AG08396 (cell line): ENCODE results near the gene PRDM5.

Source experiments
- DNase-seq: peaks from one replicate; pipeline ENCODE4 v3.0.0; 2012; ENCODE audit warnings: low spot score, mixed read lengths

Gene PRDM5

DNA sequence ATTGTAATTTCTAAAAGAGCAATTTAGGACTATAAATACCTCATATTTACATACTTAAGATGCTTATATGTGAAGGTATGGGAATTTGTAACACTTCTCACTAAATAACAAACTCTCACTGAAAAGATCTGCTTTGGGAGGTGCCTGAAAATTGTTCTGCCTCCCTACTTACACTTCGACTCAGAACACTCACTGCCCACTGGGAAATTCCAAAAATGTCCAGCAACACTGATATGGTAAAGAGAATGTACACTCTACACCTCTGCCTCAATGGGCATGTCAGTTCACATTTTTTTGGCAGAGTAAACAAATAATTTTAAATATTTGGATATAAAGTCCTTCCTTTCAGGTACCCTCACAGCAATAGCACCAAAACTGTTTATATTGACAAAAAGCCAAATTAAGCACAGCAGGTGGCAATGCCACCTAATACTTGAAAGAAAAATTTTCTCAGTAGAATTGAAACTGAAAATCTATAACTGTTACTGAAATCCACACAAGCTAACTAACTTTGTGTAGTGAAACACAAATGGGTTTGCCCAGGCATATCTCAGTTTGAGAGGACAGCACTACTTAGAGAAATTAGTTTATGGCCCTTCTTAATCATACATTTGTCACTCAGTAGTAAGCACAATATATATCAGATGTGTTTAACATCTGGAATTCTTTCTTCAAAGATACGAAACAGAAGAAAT, 67.1 kb downstream of the PRDM5 start:
- no peak for DNase-seq

DNA sequence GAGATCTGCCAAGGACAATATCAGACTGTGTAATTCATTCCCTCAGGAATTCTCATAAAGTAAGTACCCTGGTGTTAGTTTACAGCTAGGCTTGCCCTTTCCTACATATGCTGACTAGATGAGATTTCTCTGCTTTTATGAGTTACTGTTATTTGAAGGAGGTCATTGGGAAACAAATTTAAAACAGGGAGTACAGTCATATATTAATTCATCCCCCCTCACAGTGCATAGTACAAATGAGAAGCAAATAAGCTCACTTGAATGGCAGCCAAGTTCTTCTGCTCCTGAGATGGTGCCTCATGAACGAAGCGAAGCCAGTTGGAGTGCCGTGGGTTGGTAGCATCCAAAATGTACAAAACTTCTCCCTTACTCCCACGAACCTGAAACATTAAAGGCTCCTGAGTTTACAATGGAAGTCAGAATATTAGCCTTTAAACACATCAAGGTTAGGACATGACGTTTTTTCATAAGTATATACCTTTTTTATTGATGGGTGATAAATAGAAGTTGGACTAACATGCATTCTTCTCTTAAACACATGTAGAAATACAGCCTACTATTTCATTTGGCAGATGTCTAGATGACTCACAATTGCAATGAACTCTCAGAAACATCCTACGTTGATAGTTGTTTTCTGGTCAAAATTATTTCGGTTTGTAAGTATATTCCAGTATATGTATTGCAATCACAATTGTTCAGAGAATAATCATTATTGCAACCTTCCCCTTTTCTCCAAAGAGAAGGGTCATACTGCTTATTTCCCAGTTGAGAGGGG, 69.2 kb downstream of the PRDM5 start:
- no peak for DNase-seq

DNA sequence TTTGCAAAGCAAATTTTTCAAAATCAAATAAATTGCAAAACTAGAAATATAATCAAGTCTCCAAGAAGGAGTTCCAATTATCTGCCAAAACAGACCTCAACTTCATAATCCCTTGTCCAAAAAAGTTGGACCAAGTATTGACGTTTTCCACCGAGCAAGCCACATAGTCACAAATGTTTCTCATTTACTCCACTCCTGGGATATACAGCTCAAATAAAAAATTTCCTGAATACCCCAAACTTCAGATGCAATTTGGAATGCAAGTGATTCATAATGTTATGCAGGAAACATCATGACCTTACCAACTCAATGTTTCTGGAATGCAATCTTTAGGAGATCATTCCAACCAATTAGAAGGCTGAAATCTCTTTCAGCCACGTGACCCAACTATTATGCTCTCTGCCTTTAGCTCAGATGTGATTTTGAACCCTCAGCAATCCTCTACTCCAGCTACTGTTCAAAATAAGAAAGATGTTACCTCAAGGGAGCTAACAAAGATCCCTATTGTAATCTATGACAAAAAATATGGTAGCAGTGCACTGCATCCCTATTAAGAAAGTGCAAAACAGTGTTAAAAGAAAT, 72.4 kb downstream of the PRDM5 start:
- peak; percentile 48 for DNase-seq

DNA sequence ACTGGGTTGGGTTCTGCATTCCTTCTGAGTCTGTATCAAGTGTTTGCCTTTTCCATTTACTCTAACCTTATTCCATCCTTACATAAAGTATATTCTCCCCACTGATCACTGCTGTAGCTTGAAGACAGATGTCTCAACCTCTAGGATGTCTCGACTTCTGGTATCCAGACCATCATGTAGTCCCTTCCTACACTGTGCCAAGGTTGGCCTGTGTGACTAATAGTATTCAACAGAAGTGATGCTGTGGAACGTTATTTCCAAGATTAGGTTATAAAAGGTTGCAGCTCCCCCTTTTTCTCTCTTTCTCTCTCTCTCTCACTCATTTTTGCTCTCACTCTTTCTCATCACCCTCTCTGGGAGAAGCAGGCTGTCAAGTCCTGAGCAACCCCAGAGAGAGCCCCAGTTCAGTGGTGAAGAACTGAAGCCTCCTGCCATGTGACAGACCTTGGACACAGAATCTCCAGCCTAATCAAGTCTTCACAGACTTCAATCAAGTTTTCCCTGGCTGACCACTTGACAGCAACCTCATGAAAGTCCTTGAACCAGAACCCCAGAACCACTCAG, 75.4 kb downstream of the PRDM5 start:
- no peak for DNase-seq

DNA sequence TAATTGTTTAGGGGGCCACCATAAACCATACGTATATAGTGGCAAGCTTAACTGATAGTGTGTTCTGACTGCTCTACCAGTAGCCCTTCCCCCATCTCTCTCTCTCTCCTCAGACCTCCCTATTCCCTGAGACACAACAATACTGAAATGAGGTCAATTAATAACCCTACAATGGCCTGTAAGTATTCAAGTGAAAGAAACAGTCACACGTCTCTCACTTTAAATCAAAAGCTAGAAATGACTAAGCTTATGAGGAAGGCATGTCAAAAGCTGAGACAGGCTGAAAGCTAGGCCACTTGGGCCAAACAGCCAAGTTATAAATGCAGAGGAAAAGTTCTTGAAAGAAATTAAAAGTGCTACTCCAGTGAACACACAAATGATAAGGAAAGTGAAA, 78.0 kb downstream of the PRDM5 start:
- no peak for DNase-seq

DNA sequence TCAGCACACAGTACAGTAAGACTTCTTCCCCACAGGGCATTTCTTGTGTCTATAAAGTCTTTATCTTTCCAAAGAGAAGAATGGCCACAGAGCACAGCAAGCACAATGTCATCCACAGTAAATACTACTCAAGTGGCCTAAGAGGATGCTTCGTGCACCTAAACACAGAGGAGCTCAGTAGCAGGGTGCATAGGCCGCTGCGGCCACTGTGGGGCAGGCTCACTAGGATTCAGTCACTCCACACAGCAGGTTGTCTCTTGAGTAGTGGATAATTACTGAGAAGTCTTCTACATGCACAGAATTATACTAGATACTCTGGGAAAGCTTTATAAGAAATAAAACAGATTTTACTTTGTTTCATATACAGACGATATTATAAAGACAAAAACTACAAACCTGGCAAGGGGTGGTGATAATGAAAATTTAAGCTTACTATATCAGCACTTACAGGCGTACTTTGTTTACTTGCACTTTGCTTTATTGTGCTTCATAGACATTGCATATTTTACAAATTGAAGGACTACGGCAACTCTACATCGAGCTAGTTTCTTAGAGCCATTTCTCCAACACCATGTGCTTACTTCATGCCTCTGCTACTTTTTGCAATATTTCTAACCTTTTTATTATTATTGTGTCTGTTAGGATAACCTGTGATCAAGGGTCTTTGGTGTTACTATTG, 78.5 kb downstream of the PRDM5 start:
- DNase-seq, result no peak

DNA sequence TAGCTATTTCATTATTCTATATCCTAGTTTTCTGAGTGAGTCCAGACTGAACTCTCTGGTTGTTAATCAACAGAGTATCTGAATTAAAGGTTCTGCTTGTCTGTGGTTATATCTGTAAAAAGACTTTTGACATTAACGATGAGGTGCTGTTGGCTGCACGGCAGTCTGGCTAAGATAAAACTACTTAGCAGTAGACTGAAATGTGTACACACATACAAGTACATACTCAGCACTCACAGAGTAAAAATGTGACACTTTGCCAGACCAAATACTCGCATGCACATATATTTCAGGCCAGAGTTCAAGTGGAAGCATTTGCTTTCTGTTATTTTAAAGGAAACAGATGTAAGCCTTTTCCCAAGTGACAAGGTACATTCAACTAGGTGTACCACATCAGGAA, 80.5 kb downstream of the PRDM5 start:
- peak; percentile 8 for DNase-seq

DNA sequence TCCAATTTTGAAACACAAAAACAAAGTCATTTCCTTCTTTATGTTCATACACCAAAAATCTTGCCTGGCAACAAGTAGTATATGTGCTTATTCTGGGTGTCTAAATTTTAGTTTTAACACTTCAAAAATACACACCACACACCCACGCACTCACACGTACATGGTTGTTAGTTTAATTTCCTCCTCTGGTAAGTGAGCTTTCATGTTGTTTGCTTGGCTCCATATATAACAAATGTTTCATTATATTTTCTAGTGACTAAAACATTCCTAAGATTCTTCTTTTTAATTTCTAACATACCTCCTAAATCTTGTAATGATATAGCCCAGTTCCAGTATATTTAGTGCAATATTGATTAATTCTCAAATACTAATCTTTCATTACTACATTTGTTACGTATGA, 80.9 kb downstream of the PRDM5 start:
- DNase-seq, result no peak

DNA sequence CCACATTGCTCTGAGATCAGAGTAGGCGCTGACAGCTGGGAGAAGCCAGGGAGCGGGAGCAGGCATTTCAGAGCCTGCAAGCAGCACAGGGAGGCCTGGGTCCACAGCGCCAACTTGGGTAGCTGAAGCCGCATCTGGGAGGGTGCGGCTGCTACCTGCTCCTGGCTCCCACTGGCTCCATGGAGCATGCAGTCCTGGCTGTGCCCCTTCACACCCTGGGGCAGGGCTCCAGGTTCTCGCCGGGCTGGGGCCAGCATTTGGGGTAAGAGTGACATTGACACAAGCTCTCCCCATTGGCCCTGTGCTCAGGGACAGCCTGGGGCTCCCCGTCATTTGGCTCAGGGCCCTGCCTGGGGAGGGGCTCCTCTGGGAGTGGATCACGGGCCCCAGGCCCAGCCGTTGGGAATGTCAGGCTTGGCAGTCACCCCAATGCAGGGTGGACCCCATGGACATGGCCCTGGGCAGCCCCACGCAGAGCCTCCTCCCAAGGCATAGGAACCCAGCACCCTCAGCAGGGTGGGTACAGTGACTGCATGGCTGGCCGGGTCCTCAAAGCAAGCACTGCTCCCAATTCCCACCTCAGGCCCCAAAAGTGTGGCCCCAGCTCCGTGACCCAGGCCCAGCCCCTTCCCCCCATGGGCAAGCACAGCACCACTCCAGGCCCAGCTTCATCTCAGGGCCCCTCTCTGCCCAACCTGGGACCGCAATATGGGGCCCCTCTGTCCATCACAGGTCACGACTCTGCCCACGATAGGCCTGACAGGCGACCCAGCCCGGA, 82.4 kb downstream of the PRDM5 start:
- no peak for DNase-seq

DNA sequence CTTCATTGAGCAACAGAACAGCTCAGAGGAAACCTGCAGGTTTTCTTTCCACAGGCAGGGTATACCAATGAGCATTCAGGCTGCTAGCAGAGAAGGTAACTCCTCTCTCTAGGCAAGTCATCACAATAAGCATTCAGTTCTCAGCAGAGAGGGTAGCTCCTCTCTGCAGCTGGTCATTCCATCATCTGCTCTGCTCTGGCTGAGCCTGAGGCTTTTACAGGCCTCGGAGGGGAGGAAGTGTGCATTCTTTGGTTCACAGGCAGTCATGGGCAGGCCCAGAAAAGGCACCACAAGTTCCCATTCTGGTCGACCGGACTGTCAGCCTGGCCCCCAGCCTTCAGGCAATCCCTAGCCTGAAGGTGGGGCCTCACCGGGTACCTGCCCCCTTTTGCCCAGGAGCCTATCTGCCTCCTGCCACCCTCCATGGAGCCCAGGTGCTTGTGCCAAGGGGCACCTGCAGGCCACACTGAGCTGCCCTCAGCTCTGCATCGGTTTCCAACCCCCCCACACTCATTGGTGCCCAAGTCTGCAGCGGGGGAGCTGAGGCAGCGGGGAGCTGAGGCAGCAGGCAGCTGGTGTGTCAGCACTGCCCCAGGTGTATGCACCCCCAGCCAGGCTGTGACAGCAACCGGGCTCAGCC, 83.1 kb downstream of the PRDM5 start:
- no peak for DNase-seq

DNA sequence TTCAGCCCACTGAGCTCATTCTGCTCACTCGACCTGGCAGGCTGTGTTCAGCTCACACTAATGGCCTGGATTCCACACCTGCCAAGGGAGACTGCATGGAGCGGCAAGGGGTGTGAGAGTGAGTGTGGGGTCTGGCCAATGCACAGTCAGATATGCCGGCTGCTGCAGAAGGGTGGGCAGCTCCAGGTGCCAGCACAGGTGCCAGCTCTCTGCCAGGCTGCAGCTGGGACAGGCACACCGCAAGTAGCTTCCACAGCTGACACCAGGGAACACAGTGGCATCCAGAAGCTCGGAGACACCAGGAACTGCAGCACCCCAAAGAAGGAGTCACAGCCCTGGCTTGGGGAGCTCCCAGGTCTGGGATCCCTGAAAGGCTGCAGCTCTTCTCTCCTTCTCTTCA, 83.7 kb downstream of the PRDM5 start:
- DNase-seq, result no peak

DNA sequence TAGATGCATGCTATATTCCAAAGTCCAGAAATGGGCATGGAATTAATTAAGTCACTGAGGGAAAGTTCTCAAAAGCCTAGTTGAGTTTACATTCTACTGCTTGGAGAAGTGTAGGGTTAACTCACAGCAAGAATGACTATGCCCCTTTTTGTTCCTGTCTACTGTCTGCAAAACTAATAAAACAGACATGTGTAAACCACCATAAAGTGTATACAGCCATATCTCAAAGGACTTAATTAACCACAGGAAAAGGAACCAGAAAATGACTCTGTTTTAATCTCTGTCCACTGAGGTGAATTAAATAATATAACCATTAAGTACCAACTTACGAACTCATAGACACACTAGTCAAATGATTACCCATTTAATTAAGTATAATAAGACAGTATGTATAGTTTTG, 84.9 kb downstream of the PRDM5 start:
- DNase-seq, result no peak

DNA sequence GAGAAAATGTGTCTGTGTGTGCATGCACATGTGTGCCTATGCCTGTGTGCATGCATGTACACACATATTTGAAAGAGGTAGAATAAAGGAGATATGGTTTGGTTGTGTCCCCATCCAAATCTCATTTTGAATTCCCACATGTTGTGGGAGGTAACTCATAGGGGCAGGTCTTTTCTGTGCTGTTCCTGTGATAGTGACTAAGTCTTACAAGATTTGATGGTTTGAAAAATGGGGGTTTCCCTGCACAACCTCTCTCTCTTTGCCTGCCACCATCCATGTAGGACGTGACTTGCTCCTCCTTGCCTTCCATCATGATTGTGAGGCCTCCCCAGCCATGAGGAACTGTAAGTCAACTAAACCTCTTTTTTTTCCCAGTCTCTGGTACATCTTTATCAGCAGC, 87.2 kb downstream of the PRDM5 start:
- no peak for DNase-seq

DNA sequence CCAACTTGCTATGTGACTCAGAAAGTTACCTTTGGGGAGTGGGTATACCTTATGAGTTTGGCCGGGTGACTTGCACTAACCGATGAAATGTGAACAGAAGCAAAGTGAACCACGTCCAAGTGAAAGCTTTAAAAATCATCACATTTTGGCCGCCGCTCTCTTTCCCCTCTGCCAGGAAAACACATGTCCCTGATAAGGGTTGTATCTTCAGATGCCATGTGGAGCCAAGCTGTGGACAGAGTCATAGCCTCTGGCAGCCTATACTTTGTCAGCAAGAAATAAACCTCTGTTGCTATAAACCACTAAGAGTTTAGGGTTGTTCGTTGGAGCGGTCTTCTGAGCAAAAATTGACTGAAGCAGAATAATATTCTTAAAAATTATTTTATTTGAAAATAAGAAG, 92.3 kb downstream of the PRDM5 start:
- peak; percentile 14 for DNase-seq

DNA sequence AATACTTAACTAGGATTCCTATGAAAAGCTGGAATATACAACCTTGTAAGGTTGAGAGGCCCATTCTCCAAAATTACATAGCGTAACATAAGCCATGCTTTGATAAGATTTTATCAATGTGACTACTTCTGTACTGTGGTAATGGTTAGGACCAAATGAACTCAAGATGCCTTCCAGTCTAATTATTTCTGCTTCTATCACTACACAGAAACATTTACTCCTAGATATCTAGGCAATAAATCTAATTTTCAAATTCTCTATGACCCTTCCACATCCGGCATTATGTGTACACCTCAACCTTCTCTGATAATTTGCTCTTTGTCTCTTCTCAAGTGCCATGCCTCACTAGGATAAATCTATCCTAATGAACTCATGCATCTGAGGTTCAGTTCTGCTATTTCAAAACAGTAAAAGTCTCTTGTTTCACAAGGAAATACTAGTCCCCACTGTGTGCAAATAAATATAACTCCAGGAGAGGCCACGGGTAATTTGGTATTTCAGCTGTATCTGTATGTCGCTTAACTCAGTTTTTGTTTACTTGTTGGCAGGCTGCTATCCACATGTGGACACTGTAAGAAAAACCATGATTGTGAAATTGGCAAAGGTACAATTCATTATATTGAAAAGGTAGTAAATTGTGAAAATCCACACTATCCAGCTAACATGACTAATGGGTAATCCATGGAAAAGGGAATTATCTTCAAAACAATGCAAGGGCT, 93.3 kb downstream of the PRDM5 start:
- no peak for DNase-seq

DNA sequence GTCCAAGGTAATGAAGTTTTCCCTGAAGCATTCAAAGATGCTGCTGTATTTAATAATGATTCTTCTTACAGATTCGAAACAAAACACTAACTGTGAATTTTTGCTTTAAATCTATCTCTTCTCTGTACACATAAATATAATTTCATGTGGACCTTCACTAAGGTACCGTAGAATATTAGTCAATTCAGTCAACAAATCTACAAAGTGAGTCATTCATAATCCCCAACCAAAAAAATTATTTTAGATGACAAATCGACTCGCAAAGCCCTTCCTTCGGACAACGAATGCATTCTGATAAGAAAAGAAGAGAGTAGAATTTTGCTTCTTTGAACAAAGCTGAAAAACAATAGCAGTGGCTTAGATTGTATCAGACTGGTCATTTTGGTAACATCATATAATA, 95.7 kb downstream of the PRDM5 start:
- DNase-seq, result no peak

DNA sequence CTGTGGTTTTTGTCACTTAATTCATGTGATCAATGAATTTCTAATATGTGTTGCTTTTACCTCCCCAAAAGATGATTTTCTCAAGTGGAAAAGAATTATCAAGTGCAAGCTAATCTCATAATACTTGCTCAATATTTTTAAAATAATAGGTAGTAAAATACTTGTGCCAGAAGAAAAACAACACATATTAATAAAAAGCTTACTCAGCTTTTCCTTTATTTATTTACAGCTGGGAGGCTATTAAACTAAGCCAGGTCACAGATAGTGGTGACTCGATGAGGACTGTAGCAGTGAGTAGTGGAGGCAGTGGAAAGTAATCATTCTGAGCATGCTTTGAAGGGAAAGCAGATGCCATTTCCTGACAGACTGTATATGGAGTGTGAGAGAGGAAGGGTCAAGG, 96.1 kb downstream of the PRDM5 start:
- no peak for DNase-seq

DNA sequence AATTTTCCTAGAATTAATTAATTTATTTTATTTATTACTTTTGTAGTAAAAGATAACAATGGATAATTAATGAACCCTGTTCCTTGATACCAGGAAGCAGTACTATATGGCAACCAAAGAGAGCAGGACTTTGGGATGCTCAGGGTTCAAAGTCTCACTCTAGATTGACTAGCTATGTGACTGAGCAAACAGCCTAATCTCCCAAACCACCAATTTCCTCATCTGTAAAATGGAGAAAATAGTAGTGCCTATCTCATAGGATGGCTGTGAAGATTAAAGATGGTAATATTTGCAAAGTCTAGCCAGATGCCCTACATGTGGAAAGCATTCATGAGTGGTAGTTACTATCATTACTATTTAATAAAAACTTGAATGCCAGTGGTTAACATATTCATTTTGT, 97.6 kb downstream of the PRDM5 start:
- DNase-seq, result no peak

DNA sequence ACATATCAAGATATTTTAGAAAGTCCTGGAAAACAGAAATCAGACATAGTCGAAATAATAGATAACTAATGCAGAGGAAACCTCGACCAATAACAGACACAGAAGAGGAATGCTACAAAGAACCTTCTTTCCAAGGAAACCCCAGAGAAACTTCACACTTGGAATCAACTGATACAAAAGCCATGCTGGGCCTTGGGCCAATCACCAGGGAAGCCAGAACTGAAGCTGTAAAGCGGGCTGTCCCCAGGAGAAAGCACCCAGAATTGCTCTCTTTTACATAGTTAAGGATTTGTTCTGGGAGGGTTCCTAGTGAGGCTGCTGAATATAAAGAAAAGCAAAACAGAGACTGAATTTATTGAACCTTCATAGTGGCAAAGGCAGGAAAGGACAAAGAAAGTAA, 100.5 kb downstream of the PRDM5 start:
- DNase-seq, result no peak

DNA sequence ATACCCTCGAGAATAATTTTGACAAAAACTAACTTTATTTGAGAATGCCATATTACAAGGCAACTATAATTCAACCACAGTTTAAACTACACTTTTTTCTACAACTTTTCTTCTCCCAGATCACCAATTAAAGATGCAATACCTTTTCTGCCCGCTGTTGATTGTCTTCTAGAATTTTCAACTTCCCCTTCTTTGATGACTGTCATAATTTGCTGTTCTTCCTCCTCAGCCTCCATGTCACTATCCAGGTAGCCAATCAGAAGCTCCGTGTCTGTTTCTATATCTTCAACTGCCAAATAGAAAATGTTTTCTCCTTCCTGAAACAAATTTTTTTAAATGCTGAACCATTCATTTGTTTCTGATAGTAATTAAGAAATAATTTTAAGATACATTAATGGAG, 101.5 kb downstream of the PRDM5 start:
- no peak for DNase-seq
